HEK293 (cell line): ENCODE data around the gene CYB5B.

Experiments
- ATF2 ChIP-seq: fragments of 450-650 bp; formaldehyde crosslinking; IDR thresholded peaks from 2 replicates; pipeline ENCODE4 v1.5.1; 2016; ENCODE audit warnings: missing biosample characterization, missing genetic modification characterization, low read depth
- SETDB1 ChIP-seq: IDR thresholded peaks from one replicate; pipeline ENCODE4 v1.6.1; 2017; ENCODE audit warnings: mild to moderate bottlenecking, low read length, moderate library complexity, mixed read lengths; ENCODE audit not compliant: insufficient read length
- SP2 ChIP-seq: fragments of 450-650 bp; formaldehyde crosslinking; IDR thresholded peaks from 2 replicates; pipeline ENCODE4 v1.5.1; 2016; ENCODE audit warnings: missing biosample characterization, missing genetic modification characterization
- ZNF311 ChIP-seq: fragments of 450-650 bp; formaldehyde crosslinking; IDR thresholded peaks from 2 replicates; pipeline ENCODE4 v1.5.1; 2017; ENCODE audit warnings: missing biosample characterization, missing genetic modification characterization, borderline replicate concordance
- ZNF416 ChIP-seq: fragments of 450-650 bp; formaldehyde crosslinking; IDR thresholded peaks from 2 replicates; pipeline ENCODE4 v1.5.1; 2016; ENCODE audit warnings: missing biosample characterization, missing genetic modification characterization
- ZNF558 ChIP-seq: fragments of 450-650 bp; formaldehyde crosslinking; IDR thresholded peaks from 2 replicates; pipeline ENCODE4 v1.5.1; 2016; ENCODE audit warnings: missing biosample characterization, missing genetic modification characterization
- ZNF677 ChIP-seq: fragments of 450-650 bp; IDR thresholded peaks from 2 replicates; pipeline ENCODE4 v1.5.0; 2018; ENCODE audit warnings: missing biosample characterization, mild to moderate bottlenecking, missing genetic modification characterization, moderate library complexity
- ZNF76 ChIP-seq: fragments of 450-650 bp; formaldehyde crosslinking; IDR thresholded peaks from 2 replicates; pipeline ENCODE4; 2016; ENCODE audit warnings: low read depth, missing biosample characterization, missing genetic modification characterization, borderline replicate concordance
- ZNF830 ChIP-seq: fragments of 450-650 bp; IDR thresholded peaks from 2 replicates; pipeline ENCODE4 v1.5.0; 2018; ENCODE audit warnings: missing biosample characterization, missing genetic modification characterization, low read depth, mild to moderate bottlenecking, moderate library complexity
- TF ChIP-seq, protein P1 (sequence below): fragments of 450-650 bp; formaldehyde crosslinking; IDR thresholded peaks from 2 replicates; pipeline ENCODE4 v1.5.1; 2016; ENCODE audit warnings: missing biosample characterization, missing genetic modification characterization

GRCh38 chr16:69495821-69496220 is 71.4 kb downstream of the CYB5B start:
- no peak for TF ChIP-seq ZNF311 (tag by site-specific recombination)
- TF ChIP-seq ZNF558 (tag by site-specific recombination), result no peak
- no peak for TF ChIP-seq ZNF830 (tag by site-specific recombination)
- no peak for TF ChIP-seq ZNF76 (tag by site-specific recombination)
- no peak for TF ChIP-seq ZNF416 (tag by site-specific recombination)
- TF ChIP-seq, protein P1, sequence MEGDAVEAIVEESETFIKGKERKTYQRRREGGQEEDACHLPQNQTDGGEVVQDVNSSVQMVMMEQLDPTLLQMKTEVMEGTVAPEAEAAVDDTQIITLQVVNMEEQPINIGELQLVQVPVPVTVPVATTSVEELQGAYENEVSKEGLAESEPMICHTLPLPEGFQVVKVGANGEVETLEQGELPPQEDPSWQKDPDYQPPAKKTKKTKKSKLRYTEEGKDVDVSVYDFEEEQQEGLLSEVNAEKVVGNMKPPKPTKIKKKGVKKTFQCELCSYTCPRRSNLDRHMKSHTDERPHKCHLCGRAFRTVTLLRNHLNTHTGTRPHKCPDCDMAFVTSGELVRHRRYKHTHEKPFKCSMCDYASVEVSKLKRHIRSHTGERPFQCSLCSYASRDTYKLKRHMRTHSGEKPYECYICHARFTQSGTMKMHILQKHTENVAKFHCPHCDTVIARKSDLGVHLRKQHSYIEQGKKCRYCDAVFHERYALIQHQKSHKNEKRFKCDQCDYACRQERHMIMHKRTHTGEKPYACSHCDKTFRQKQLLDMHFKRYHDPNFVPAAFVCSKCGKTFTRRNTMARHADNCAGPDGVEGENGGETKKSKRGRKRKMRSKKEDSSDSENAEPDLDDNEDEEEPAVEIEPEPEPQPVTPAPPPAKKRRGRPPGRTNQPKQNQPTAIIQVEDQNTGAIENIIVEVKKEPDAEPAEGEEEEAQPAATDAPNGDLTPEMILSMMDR, result no peak
- TF ChIP-seq ZNF677 (tag by site-specific recombination), result no peak
- TF ChIP-seq ATF2, result no peak
- no peak for TF ChIP-seq SP2 (tag by site-specific recombination)
- TF ChIP-seq SETDB1, result no peak
